Tibial nerve (tissue), 3 donors: ENCODE data around the gene COMMD1.

Experiments
- POLR2A ChIP-seq, 2 donors: fragments of 450-650 bp; IDR thresholded peaks; one replicate each; pipeline ENCODE4 v1.6.1; 2017; ENCODE audit warnings: antibody characterized with exemption in 2 of 2, mild to moderate bottlenecking in 2 of 2, moderate library complexity in 2 of 2
- TF ChIP-seq, protein P1 (sequence below), 5 experiments: fragments of 200-600 bp in 3 of 5; fragments of 450-650 bp in 2 of 5; sonication (generic) in 3 of 5; IDR thresholded peaks; one replicate each; pipeline ENCODE4 v1.5.1; 2016 to 2019; ENCODE audit warnings: antibody characterized with exemption in 5 of 5, mild to moderate bottlenecking in 3 of 5, moderate library complexity in 2 of 5

DNA sequence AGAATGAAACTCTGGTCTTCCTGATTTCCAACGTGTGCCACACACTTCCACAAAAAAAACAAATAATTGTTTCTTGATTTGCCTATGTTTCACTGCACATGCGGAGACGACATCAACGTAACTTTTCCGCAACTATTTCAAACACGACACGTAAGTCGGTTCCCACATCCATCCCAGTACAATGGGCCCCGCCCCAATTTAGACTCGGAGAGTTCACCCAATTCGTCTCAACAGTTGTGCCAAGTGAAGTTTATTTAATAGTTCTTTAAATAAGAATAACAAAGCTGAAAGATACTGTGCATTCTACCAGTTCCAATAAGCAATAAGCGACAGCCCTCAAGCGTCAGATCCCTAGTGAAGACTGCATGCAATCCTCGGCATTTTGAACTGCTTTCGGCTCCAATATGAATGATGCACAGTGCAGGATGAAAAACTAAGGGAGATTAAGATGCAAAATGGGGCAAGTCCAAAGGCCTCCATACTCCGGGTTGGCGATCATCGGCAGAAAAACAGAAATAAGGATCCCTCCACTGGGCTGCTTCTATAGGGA lies 17.7 kb upstream of the COMMD1 start:
- TF ChIP-seq, protein P1, sequence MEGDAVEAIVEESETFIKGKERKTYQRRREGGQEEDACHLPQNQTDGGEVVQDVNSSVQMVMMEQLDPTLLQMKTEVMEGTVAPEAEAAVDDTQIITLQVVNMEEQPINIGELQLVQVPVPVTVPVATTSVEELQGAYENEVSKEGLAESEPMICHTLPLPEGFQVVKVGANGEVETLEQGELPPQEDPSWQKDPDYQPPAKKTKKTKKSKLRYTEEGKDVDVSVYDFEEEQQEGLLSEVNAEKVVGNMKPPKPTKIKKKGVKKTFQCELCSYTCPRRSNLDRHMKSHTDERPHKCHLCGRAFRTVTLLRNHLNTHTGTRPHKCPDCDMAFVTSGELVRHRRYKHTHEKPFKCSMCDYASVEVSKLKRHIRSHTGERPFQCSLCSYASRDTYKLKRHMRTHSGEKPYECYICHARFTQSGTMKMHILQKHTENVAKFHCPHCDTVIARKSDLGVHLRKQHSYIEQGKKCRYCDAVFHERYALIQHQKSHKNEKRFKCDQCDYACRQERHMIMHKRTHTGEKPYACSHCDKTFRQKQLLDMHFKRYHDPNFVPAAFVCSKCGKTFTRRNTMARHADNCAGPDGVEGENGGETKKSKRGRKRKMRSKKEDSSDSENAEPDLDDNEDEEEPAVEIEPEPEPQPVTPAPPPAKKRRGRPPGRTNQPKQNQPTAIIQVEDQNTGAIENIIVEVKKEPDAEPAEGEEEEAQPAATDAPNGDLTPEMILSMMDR (IDR thresholded peaks at IDR 0.05): no peak
- TF ChIP-seq POLR2A (IDR thresholded peaks at IDR 0.05): no peak
